Embryonic facial prominence (tissue), 1 donor: ENCODE measurements around the gene NSMF.

Experiments used
- DNase-seq: peaks from one replicate; pipeline ENCODE4 v3.0.0-alpha.2; 2016; ENCODE audit errors: extremely low spot score

NSMF gene

GRCh38 chr9:137459152-137459600 lies at the start of gene NSMF:
Gene NSMF, minus strand, starts transcription at chr9:137459334. Its CDS starts 232 bp downstream, at chr9:137459102.
- peak; percentile 87 for DNase-seq

GRCh38 chr9:137506702-137507171 lies 47.6 kb upstream of the NSMF start:
- no peak for DNase-seq

GRCh38 chr9:137506274-137506673 lies 47.1 kb upstream of the NSMF start:
- no peak for DNase-seq

GRCh38 chr9:137505421-137506140 lies 46.4 kb upstream of the NSMF start:
- DNase-seq: no peak

- DNase-seq: no peak
Measured at GRCh38 chr9:137504432-137504777, 45.3 kb upstream of the NSMF start.

- DNase-seq: no peak
Measured at GRCh38 chr9:137502008-137502911, 43.1 kb upstream of the NSMF start.

- DNase-seq: no peak
Measured at GRCh38 chr9:137501457-137501856, 42.3 kb upstream of the NSMF start.

GRCh38 chr9:137500666-137501397 lies 41.7 kb upstream of the NSMF start:
- no peak for DNase-seq

GRCh38 chr9:137499858-137500661 lies 40.9 kb upstream of the NSMF start:
- no peak for DNase-seq

- DNase-seq: no peak
Measured at GRCh38 chr9:137499416-137499815, 40.3 kb upstream of the NSMF start.

GRCh38 chr9:137498720-137499150 lies 39.6 kb upstream of the NSMF start:
- no peak for DNase-seq

GRCh38 chr9:137497921-137498719 lies 39.0 kb upstream of the NSMF start:
- no peak for DNase-seq

GRCh38 chr9:137496601-137497375 lies 37.7 kb upstream of the NSMF start:
- DNase-seq: no peak

- DNase-seq: no peak
Measured at GRCh38 chr9:137494550-137495351, 35.6 kb upstream of the NSMF start.

GRCh38 chr9:137494104-137494544 lies 35.0 kb upstream of the NSMF start:
- DNase-seq: no peak

GRCh38 chr9:137493364-137494103 lies 34.4 kb upstream of the NSMF start:
- no peak for DNase-seq

GRCh38 chr9:137492464-137493363 lies 33.6 kb upstream of the NSMF start:
- DNase-seq: no peak
